IPS-18a (cell line): ENCODE data around the gene SERPINI1.

Source experiments
- H3K27ac ChIP-seq: one replicate; pipeline ENCODE4 v1.5.1; 2013; ENCODE audit warnings: low read length
- H3K27me3 ChIP-seq: one replicate; pipeline ENCODE4 v1.6.1; 2013; ENCODE audit warnings: mild to moderate bottlenecking, low read length; ENCODE audit not compliant: control insufficient read depth, insufficient read depth
- H3K36me3 ChIP-seq: one replicate; pipeline ENCODE4 v1.6.1; 2013; ENCODE audit warnings: low read depth, low read length; ENCODE audit not compliant: control insufficient read depth
- H3K4me1 ChIP-seq: one replicate; pipeline ENCODE4 v1.6.1; 2013; ENCODE audit warnings: low read depth, low read length; ENCODE audit not compliant: control insufficient read depth
- H3K4me3 ChIP-seq: one replicate; pipeline ENCODE4 v1.5.1; 2013; ENCODE audit warnings: low read length
- H3K9ac ChIP-seq: one replicate; pipeline ENCODE4 v1.6.1; 2013; ENCODE audit warnings: mild to moderate bottlenecking, low read length, moderate library complexity
- H3K9me3 ChIP-seq: one replicate; pipeline ENCODE4 v1.6.1; 2013; ENCODE audit warnings: low read depth, low read length; ENCODE audit not compliant: control insufficient read depth

SERPINI1 gene

GRCh38 chr3:167874671-167875372, 139.3 kb downstream of the SERPINI1 start:
- no peak overlapping the region for H3K4me3 ChIP-seq
- H3K9me3 ChIP-seq: no peaks in the 10 kb centered on the region
- H3K4me1 ChIP-seq: no peaks in the 10 kb centered on the region
- no peaks in the 10 kb centered on the region for H3K27me3 ChIP-seq
- no peak overlapping the region for H3K27ac ChIP-seq
- no peak overlapping the region for H3K9ac ChIP-seq
- no peaks in the 10 kb centered on the region for H3K36me3 ChIP-seq
